Epithelial cell of proximal tubule (primary cell): ENCODE measurements around the gene LACRT. TPM values are rescaled to one million over a fixed set of nuclear protein-coding genes. Genes with fewer than 3 reads are reported as not detected.
A peak's percentile ranks its signal among the peaks of the same experiment; 100 is the strongest.
"Not testable (repeated sequence)": the region's sequence is repeated elsewhere in the genome, so short reads cannot be mapped to it uniquely, and the experiment has no call there.

ENCODE experiments used
- DNase-seq: peaks from one replicate; pipeline ENCODE4 v3.0.0-alpha.2; 2011; ENCODE audit warnings: low read depth
- H3K4me3 ChIP-seq: 2 replicates; pipeline ENCODE4 v1.5.1; 2011; ENCODE audit warnings: low read depth, mild to moderate bottlenecking, low read length
- CTCF ChIP-seq: conservative IDR thresholded peaks from 2 replicates; pipeline ENCODE4 v1.5.1; 2012; ENCODE audit warnings: low read depth, mild to moderate bottlenecking, low read length
- total RNA-seq: library from RNA; depleted of rRNA; stranded (reverse); fragments of >200 nt; gene quantifications from 2 replicates; pipeline ENCODE4 v1.2.3, GENCODE V29; 2015

Gene LACRT
- total RNA-seq, 1 donor from 2014 or later = not detected

DNA sequence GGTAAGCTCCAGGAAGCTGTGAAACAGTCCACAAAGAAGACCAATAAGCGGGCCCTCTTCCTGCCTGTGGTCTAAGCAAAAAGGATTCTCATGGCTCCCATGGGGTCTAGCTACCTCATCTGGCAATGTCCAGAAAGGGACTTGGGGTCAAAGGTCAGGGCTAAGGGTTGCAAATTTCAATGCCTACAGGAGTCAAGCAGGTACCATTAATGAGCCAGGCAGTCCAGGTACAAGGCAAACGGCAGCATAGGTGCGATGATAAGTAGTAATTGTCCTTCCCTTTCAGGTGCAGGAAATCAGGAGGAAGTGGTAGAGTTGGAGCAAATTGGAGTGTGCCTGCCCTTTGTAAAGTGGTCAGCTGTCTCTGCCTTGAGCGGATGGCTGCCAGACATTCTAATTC, 6.4 kb upstream of the LACRT start:
- no peak for TF ChIP-seq CTCF
- H3K4me3 ChIP-seq = no peak overlapping the region
- no peak for DNase-seq

- H3K4me3 ChIP-seq, DNase-seq: not testable (repeated sequence)
Observed at GRCh38 chr12:54639112-54639511, 4.4 kb upstream of the LACRT start.

DNA sequence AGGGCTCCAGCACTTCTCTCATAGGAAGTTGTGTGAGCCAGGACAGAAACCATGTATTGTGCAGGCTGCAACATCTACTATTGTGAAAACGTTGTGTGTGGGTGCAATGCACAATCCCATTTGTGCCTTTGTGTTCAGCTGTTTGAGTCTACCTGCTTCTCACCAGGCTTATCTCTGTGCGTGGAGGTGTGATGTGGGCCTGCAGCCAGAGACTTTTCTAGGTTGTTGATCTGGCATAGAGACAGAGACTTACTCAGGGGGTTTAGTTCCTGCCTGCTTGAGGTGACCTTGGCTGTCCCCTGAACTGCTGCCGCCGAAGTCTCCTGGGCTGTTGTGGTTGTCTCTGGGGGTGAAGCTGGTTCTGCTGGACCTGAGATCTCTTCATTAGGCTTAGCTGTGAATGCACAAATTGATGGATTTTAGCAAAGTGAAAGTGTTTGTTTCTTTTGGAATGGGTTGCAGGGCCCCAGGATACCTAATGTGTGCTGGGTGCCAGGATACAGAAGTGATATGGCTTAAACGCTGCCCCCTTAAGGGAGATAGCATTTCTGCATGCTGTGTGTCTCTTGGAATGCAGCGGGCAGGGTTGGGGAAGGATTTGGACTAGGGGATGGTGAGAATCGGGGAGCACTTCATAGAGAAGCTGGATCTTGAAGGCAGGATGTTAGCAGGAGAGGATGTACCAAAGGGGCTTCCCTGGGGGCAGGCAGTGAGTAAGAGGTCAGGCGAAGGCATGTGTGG, 2.5 kb downstream of the LACRT start:
- TF ChIP-seq CTCF = peak; percentile 50
- DNase-seq = no peak
- H3K4me3 ChIP-seq = no peak overlapping the region

- no peak for TF ChIP-seq CTCF
- DNase-seq = no peak
- H3K4me3 ChIP-seq = no peak overlapping the region
Observed at GRCh38 chr12:54631551-54631950, 3.1 kb downstream of the LACRT start.

GRCh38 chr12:54629925-54630324, 4.8 kb downstream of the LACRT start:
- no peak for DNase-seq
- TF ChIP-seq CTCF = no peak
- no peak overlapping the region for H3K4me3 ChIP-seq

DNA sequence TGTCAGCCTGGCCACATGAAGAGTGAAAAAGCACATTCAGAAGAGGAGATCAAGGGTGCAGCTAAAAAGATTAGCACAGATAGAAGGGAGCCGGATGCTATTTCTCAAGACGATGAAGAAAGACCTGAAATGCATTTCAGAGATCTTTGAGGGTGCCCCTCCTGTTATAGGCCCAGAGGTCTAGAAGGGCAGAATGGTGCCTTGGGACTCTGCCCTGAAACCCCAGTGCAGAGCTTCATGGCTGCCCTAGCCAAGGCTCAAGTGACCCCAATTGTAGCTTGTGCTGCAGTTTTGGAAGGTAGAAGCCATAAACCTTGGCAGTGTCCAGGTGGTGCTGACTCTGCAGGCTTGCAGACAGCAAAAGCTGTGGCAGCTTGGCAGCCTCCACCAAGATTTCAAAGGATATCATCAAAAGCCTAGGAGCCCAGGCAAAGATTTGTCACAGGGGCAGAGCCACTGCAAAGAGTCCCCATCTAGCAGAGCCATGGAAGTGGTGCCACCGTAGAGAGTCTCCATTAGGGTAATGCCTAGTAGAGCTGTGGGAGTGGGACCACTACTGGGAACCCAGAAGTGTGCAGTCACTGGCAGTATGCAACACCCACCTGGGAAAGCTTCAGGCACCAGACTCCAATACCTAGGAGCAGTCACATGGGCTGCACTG, 6.4 kb downstream of the LACRT start:
- TF ChIP-seq CTCF = no peak
- no peak overlapping the region for H3K4me3 ChIP-seq
- DNase-seq = no peak

- H3K4me3 ChIP-seq = no peak overlapping the region
- no peak for DNase-seq
- TF ChIP-seq CTCF = no peak
Observed at GRCh38 chr12:54627304-54627703, 7.4 kb downstream of the LACRT start.
